NCI-H2029 (cell line): Measurements from ENCODE around the gene IFI30.
"Not testable (repeated sequence)": the region's sequence is repeated elsewhere in the genome, so short reads cannot be mapped to it uniquely, and the experiment has no call there.

Experiments
- DNase-seq: peaks from one replicate; lab custom pipeline; 2025; lab: John Stamatoyannopoulos, UW

Gene IFI30

DNA sequence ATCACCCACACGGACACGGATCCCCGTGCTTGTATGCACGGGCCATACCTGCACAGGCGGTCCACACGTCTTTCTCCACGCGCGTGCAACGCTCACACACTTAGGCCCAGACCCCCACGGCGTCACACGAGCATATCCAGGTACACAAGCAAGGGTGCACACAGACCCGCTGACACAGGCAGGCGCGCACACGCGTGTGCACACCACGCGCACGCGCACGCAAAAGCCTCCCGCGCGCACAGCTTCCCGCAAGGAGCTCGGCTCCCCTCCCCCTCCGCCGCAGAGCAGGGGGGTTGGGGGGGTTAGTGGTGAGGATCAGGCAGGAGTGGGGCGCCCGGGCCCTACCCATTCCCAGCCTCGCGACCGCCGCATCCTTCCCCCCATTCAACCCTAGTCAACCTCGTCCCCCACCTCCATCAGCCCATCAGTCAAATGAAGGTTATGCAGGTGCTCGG lies 29.8 kb downstream of the IFI30 start:
- no peak for DNase-seq

DNA sequence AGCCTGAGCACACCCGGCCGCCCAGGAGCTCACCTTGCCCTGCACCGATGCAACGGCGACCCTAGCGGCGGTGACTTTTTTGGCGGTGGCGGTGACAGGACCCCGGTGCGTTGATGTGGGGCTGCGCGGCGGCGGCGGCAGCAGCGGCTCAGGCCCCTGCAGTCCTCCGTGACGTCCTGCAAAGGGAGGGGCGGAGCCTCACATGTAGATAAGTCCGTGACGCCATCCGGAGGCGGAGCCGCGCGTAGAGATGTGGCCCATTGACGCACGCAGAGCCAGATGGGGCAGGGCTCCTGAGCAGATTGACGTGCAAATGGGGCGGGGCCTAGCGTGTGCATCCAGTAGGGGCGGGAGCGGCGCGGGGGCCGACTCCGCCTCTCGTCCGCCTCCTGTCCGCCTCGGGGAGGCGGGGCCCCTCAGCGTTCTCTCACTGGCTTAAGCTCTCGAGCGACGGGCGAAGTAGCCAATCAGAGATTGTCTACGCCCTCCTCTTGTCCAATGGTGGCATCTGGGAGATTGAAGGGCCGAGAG lies 30.3 kb downstream of the IFI30 start, which contains the start of gene RAB3A:
Gene RAB3A, minus strand, starts transcription at position 180 of the 531 bp plus-strand sequence. CDS start 1,302 bp downstream, outside the sequence.
- DNase-seq: peak; percentile 100

DNA sequence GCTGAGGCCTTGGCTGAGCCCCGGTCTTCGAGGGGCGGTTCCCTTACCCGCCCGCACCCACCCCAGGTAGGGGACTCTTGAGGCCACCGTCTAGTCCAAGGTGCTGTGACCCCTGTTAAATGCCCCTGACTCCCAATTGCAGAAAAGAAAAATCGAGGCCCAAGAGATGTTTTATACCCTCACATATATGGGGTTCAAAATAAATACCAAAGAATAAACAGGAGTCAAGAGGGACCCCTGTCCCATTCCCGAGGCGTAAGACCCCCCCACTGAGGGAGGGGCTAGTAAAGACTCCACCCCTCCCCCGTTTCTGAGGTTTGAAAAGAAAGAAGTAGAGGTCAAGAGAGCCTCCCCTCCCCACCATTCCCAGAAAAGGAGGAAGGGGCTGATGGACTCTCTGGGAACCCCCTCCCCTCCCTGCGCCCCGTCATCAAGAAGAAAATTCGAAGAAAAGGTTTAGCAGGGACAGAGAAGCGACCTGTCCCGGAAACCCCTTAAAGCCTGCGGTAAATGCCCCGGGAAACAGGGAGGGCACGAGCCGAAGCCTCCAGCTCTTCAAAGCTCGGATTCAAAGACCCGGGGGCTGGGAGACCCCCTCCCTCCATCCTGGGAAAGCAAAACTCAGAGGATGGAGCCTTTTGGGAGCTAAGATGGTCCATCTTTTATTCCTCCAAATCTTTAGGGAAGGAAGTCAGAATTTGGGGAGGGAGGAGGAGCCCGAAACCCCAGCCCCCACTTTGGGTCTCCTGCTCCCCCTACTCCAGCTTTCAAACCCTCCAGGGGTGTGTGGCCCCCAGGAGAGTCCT lies 31.0 kb downstream of the IFI30 start:
- peak; percentile 80 for DNase-seq

- peak; percentile 54 for DNase-seq
Measured at GRCh38 chr19:18205200-18205892, 31.7 kb downstream of the IFI30 start.

- no peak for DNase-seq
Measured at GRCh38 chr19:18206018-18206417, 32.4 kb downstream of the IFI30 start.

DNA sequence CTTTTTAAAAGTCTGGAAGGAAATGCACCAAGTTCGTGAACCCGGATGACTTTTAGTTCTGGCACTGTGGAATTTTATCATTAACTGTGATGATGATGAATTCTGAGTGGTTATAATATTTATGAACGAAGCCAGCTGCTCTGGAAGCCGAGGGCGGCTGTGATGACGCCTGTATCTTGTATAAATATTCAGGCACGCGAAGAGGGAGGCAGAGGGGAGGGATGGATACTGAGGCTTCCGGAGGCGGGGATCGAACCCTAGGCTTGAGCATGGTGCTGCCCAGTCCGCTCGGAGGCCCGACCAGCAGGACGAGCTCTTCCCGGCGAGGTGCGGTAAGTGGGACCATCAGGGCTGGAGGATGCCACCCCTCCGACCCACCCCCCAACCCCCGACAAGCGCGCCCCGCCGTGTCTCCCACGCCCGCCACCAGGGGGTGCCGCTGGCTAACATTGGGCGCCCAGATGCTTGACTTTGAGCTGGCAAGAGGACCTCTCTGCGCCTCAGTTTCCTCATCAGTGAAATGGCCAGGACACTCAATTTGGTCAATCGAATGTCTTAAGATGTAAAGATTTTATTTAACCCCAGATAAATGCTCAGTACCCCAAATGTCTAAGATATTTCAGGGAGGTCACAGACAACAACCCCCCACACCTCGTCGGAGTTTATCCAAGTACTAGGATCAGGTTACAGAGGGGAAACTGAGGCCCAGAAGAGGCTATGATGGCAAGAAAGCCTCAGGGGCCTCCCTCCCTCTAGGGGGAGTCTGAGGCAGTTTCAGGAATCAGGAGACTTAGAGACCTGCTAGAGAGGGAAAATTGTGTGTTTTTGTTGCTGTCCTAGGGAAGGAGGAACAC lies 34.7 kb downstream of the IFI30 start:
- no peak for DNase-seq

DNA sequence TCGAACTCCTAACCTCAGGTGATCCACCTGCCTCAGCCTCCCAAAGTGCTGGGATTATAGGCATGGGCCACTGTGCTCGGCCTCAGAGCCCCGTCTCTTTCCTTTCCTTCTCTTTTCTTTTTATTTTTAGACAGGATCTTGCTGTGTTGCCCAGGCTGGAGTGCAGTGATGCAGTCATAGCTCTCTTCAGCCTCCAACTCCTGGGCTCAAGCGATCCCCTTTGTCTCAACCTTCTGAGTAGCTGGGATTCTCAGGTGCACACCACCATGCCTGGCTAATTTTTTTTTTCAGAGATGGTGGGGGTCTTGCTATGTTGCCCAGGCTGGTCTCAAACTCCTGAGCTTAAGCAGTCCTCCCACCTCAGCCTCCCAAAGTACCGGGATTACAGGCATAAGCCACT lies 36.3 kb downstream of the IFI30 start:
- not testable (repeated sequence) for DNase-seq

DNA sequence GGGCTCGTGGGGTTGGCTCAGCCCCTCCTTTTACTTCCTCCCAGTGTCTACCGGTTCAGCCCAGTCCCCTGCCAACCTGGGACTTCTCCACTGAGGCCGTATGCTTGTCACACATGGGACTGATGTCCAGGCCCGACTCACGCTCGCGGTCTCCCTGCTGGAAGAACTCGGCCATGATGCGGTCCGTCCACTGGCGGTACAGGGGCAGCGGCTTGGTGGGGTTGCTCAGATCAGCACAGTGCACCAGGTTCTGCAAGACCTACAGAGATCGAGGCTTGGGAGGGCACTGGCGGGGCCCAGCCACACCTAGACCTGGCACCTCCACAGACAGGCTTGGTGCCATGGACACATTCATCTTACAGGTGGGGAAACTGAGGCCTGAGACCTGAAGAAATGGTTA lies 38.1 kb downstream of the IFI30 start:
- DNase-seq: no peak

DNA sequence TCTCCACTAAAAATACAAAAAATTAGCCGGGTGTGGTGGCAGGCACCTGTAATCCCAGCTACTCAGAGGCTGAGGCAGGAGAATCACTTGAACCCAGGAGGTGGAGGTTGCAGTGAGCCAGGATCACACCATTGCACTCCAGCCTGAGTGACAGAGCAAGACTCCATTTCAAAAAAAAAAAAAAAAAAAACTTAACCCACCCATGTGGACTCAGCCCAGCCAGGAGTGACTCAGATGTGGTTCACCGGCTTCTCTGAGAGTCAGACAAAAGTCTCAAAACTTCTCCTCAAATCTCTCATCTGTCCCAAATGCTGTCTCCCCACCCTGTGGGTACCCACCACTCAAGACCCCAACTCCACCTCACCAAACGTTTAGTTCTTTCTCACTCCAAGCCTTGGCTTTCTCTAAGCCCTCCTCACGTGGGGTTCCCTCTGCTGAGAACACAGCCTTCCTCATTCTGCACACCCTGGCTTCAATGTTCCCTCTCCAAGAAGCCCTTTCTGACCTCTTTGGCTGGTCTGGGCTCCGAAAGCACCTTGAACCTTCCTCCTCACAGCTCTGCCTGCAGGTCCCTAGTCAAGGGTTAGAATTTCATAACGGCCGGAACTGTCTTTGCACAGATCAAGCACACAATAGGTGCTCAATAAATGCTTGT lies 41.3 kb downstream of the IFI30 start:
- DNase-seq: no peak

DNA sequence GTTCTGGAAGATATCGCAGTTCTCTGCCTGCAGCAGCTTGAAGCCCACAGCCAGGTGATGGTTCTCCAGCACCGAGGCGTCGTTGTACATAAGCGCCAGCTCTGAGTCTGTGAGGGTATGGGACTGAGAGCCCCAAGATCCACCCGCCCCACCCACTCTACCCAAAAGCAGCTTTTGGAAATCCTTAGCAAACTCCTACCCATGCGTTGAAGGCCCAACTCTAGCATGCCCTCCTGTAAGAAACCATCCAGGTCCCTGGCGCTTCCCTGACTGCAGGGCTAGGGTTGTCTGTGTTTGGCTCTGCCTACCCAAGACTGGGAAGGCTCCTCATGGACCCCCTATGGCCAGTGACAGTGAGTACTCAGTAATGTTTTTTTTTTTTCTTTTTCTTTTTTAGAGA lies 43.2 kb downstream of the IFI30 start:
- DNase-seq: no peak

DNA sequence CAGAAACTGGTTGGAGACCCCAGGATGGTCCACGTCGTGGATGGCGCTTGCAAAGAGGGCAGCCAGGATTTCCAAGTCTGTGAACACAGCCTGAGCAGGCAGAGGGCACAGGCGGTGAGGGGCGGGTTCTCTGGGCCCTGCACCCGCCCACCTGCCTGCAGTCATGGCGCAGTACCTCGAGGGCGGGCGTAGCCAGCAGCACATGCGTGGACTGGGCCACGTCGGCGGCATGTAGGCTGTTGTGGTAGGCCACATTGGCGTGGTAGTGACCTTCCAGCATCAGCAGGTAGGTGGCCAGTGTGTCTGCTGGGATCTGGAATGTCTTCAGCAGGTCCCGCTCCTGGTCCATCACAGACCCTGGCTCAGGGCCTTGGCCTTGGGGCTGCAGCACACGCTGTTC lies 44.5 kb downstream of the IFI30 start:
- no peak for DNase-seq

DNA sequence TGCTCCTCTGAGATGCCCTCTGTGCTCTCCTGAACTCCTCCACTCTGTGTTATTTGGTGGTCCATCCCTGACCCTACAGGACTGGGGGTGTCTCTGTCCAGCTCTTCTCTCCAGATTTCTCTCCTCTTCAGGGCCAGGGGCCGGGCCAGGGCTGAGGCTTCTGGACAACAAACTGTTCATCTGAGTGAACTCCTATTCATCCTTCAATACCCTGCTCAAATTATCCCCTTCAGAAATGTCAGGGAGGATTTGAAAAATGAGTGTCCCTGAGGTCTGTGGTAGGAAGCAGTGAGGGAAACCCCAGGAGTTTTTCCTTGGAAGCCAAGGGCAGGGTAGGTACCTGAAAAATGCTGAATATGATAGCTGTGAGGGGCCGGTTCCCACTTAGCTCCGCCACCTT lies 45.0 kb downstream of the IFI30 start:
- DNase-seq: no peak

DNA sequence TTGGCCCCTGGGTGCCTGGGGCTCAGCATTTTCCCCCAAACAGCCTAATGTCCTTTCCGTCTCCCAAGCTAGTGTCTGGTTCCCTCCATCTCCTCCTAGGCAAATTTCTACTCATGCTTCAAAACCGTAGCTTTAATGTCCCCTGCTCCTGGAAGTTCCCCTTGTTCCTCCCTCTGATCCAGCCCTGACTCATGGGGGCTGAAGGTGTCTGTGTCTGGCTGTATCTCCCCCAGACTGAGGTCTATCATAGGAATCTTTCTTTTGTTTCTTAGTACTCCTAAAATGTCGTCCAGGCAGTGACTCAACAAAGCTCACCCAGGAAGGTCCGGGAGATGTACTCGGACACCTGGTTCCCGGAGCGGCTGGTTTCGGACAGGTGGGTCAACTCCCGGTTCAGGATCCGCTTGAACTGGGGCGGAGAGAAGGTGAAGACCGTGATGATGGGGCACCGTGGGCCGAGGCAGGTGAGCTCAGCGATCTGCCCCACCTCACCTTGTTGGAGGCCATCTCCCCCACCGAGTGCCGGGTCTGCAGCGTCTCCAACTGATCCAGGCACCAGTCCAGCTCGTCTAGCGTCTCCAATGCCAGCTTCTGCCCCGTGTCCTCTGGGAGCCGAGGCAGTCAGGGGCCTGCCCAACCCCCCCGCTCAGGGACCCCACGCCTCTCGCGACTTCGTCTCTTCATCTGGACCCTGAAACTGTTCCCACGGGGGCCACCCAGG lies 46.5 kb downstream of the IFI30 start:
- no peak for DNase-seq

DNA sequence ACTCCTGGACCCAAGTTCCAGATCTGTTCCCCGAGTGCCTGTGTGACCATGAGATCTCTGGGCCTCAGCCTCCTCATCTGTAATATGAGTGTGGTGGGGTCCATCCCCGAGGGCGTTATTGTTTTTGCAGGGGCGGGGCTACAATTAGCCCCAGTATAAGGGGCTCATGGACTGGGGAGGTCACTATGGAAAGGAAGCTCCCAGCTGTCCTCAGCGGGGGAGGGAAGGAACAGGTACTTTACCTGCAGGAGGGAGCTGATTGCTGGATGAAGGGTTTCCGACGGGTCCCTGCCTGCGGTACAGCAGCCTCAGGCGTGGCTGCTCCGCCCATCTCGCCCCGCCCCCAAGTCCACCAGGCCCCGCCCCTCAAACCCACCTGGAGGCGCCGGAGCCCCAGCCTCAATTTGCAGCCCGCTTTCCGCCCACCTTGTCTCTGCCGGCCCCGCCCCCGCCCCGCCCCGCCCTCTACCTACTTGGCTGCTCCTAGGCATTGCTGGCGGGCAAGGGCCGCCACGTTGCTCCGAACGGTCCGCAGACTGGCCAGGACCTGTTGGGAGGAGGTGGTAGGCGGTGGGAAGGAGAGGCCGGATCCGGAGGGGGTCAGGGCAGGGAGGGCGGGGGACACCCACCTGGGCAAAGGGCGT lies 47.1 kb downstream of the IFI30 start:
- DNase-seq: peak; percentile 33

- DNase-seq: no peak
Measured at GRCh38 chr19:18221815-18222725, 48.5 kb downstream of the IFI30 start.

DNA sequence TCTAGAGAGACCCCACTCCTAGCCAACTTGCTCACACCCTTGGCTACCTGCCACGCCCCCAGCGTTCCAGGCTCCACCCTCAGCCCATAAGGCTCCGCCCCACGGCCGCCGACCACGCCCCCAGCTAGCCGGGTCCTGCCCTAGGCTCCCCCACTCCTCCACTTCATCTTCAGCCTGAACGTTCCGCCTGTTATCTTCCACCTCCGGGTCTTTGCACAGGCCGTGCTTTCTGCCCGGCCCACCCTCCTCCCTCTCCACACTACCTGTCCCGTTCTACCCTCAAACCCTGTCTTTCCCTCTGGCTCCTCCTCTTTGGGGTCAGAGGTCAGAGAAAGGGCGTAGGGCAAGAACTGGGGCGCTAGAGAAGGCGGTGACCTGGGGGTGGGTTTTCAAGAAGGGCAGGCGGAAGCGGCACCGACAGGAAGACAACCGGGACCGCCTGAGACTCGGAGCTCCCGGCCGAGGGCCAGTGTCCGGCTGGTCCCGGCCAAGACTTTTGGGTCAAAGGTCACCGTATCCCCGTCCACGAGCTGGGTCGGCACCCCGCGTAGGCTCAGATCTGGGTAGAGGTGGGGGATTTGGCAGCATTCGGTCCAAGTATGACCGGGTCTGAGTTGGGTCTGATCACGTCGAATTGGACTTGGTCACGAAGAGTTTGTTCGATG lies 50.4 kb downstream of the IFI30 start:
- peak; percentile 68 for DNase-seq

DNA sequence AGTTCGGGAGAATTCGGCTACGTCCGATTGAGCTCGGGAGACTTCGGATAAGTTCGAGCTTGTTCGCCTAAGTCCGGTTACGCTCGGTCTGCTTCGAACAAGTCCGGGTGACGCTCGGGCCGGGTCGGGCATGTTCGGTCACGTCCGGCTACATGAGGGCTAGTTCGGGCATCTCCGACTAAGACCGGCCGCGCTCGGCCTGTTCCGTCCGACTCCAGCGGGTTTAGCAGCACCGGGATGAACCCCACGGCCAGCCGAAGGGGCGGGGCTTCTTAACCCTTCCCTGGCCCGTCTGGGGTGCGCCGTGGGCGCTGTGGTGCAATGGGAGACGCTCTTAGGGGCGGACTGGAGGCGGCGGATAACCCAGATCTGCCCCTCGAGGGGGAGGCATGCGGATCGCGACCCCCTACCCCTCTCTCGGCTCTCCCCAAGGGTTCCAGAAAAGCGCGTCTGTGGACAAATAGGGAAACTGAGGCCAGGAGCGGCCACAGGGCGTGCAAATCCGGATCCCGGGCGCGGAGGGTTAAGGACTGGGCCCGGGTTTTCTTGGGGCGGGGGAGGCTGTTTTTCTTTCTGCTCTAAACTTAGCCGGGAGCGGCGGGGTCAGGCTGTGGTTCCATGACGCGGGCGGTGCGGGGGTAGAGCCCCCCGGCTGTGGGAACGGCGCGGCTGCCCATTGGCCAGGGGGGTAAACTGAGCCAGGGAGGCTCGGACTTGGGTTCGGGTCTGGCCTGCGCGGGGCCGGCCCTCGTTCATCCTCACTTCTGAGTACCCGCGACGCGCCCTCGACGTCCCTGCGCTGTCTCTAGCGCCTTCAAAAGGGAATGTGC lies 51.1 kb downstream of the IFI30 start:
- peak; percentile 97 for DNase-seq

- no peak for DNase-seq
Measured at GRCh38 chr19:18225355-18225701, 51.7 kb downstream of the IFI30 start.
